Epithelial cell of esophagus (primary cell): ENCODE measurements around the gene CPT1B.

Experiments used
- DNase-seq: peaks from one replicate; pipeline ENCODE4 v3.0.0; 2010; ENCODE audit warnings: low read depth
- H3K4me3 ChIP-seq: 2 replicates; pipeline ENCODE4 v1.5.1; 2011; ENCODE audit warnings: mild to moderate bottlenecking, low read length, control low read depth
- TF ChIP-seq, protein P1 (sequence below): IDR thresholded peaks from 2 replicates; pipeline ENCODE4 v1.5.1; 2011; ENCODE audit warnings: low read depth, mild to moderate bottlenecking, low read length, control low read depth, inconsistent platforms; ENCODE audit not compliant: insufficient read depth; ENCODE audit errors: missing control alignments

Gene CPT1B

DNA sequence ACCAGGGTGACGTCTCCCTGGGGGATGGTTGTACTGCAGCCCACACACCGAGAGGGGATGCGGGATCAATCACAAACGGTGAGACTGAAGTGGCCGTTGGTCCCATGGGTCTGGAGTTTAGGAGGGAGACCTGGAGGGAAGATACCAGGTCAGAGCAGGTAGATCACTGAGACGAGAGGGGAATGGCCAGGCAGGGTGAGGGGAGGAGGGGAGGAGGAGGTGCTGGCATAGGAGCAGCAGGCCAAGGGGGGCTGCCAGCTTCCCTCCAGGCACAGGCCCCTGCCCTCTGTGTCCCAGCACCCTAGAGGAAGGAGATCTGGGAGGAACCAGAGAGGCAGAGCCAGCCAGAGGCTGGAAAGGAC is 29.4 kb upstream of the CPT1B start:
- no peak overlapping the region for H3K4me3 ChIP-seq
- TF ChIP-seq, protein P1, sequence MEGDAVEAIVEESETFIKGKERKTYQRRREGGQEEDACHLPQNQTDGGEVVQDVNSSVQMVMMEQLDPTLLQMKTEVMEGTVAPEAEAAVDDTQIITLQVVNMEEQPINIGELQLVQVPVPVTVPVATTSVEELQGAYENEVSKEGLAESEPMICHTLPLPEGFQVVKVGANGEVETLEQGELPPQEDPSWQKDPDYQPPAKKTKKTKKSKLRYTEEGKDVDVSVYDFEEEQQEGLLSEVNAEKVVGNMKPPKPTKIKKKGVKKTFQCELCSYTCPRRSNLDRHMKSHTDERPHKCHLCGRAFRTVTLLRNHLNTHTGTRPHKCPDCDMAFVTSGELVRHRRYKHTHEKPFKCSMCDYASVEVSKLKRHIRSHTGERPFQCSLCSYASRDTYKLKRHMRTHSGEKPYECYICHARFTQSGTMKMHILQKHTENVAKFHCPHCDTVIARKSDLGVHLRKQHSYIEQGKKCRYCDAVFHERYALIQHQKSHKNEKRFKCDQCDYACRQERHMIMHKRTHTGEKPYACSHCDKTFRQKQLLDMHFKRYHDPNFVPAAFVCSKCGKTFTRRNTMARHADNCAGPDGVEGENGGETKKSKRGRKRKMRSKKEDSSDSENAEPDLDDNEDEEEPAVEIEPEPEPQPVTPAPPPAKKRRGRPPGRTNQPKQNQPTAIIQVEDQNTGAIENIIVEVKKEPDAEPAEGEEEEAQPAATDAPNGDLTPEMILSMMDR, result no peak
- no peak for DNase-seq

DNA sequence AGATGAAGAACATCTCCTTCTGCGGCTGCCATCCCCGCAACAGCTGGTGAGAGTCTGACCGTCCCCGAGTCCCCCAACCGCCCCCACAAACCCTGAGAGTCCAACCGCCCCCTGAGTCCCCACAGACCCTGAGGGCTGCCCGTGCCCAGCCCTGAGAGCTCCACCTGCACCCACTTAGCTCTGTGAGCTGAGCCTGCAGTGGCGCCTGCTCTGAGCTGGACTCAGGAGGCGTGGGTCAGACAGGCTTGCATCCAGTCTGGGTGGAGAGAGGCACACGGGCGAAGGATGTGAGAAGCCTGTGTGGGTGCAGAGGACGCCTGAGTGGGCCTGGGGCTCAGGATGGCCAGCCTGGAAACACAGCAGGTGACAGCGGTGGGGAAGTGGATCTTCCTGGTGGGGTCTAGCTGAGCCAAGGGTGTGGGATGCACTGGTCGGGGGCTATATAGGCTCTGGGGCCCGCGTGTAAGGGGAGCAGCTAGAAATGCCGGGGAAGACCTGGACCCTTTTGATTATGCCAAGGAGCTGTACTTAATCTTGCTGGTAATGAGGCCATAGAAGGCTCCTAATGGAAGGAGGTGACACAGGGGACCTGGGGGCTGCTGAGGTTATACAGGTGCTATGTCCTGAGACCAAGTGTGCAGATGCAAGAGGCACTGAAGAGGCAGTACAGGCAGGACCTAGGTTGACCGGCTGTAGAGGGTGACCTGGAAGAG is 28.9 kb upstream of the CPT1B start:
- TF ChIP-seq, protein P1, result no peak
- DNase-seq, result no peak
- no peak overlapping the region for H3K4me3 ChIP-seq

DNA sequence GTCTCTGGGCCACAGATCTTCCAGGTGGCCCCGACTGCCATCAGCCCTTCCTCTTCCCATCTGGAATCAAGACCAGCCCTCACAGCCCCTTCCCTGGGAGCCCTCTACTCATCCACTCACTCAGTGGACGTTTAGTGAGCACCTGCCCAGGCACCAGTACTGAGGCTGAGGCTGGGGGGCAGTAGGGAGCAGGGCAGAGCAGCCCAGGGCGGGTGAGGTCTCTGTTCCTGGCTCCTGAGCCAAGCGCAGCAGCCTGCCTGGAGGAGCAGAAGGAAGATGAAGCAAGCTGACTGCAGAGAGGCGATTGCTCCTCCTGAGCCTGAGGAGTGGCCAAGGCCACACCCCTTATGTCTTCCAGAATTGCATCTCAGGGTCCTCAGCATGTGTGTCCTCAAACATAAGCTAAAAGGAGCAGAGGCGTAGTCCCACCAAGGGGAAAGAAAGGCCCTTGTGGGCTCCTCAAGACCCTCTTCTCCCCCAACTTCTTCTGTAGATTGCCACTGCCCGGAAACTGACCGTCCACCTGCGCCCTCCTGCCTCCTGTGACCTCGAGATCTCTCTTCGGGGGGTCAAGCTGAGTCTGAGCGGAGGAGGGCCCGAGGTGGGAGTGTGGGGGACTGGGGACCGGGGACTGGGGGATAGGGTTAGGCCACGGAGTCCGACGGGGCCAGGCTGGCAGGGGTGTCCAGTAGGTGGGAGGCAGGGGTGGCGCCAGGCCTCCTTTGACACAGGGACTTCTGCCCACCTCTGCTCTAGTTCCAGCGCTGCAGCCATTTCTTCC is 28.1 kb upstream of the CPT1B start:
- DNase-seq, result no peak
- TF ChIP-seq, protein P1, result peak; percentile 10
- H3K4me3 ChIP-seq, result no peak overlapping the region

DNA sequence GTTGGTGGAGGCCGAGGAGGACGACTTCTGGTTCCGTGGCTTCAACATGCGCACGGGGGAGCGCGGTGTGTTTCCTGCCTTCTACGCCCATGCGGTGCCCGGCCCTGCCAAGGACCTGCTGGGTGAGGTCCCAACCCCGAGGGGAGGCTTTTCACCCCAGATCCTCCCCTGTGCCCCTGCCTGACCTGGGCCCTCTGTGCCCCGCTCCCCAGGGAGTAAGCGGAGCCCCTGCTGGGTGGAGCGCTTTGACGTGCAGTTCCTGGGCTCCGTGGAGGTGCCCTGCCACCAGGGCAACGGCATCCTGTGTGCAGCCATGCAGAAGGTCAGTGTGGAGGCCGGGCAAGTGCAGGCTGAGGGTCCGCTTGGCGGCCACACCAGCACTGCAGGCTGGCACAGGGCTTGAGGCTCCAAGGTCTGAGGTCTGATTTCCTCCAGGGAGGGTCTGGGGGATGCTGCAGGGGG is 27.4 kb upstream of the CPT1B start:
- DNase-seq, result no peak
- TF ChIP-seq, protein P1, result no peak
- H3K4me3 ChIP-seq, result no peak overlapping the region

DNA sequence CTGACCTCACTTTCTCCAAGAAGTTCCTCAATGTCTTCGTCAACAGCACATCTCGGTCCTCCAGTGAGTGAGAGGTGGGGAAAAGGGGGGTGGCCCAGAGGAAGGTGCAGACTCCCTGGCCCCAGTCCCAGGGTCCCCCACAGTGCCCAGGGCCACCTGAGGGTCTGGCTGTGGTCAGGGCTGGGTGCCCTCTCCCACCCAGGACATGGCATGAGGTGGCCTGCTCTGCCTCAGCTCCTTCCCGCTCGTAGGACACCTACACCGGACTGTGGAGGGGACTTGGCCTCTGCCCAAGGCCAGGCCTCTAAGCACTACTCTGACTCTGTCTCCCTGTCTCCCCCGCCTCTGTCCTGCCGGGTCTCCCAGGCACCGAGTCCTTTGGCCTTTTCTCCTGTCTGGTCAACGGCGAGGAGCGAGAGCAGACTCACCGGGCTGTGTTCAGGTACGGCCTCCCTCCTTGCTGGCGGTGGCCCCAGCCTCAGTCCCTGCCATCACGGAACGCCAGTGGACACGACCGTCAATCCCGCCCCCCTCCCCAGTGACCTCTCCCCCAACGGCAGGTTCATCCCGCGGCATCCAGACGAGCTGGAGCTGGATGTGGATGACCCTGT is 26.9 kb upstream of the CPT1B start:
- H3K4me3 ChIP-seq, result no peak overlapping the region
- TF ChIP-seq, protein P1, result no peak
- DNase-seq, result no peak

DNA sequence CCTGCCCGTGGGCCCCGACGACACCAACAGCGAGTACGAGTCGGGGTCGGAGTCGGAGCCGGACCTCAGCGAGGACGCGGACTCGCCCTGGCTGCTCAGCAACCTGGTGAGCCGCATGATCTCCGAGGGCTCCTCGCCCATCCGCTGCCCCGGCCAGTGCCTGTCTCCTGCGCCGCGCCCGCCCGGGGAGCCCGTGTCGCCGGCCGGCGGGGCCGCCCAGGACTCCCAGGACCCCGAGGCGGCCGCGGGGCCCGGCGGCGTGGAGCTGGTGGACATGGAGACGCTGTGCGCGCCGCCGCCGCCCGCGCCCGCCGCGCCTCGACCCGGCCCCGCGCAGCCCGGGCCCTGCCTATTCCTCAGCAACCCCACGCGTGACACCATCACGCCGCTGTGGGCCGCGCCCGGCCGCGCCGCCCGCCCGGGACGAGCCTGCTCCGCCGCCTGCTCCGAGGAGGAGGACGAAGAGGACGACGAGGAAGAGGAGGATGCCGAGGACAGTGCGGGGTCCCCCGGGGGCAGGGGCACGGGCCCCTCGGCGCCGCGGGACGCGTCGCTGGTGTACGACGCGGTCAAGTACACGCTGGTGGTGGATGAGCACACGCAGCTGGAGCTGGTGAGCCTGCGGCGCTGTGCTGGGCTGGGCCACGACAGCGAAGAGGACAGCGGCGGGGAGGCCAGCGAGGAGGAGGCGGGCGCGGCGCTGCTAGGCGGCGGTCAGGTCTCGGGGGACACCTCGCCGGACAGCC is 26.2 kb upstream of the CPT1B start:
- no peak overlapping the region for H3K4me3 ChIP-seq
- DNase-seq, result no peak
- TF ChIP-seq, protein P1, result no peak
